HL-60 (cell line): ENCODE results near the gene CRYZ.

Experiments
- DNase-seq, 2 experiments: peaks; one replicate each; pipeline ENCODE4 v3.0.0-alpha.2; 2010 to 2020; ENCODE audit warnings: low read depth in 1 of 2, low spot score in 1 of 2
- H3K27ac ChIP-seq: fragments of 250-450 bp; sonication (Bioruptor Pico); replicated peaks from 2 replicates; pipeline ENCODE4 v1.5.1; 2020; ENCODE audit warnings: mild to moderate bottlenecking, moderate library complexity
- H3K27me3 ChIP-seq: fragments of 250-450 bp; sonication (Bioruptor Pico); 2 replicates; pipeline ENCODE4 v1.5.1; 2021; ENCODE audit warnings: mild to moderate bottlenecking, moderate library complexity; ENCODE audit not compliant: insufficient read depth, poor library complexity, severe bottlenecking
- H3K4me3 ChIP-seq: replicated peaks from 2 replicates; pipeline ENCODE4 v1.5.1; 2011; ENCODE audit warnings: mild to moderate bottlenecking, control low read depth, low read length; ENCODE audit not compliant: insufficient read depth
- GABPA ChIP-seq: IDR thresholded peaks from 2 replicates; pipeline ENCODE4 v1.6.1; 2012; ENCODE audit warnings: low read depth
- POLR2AphosphoS5 ChIP-seq: IDR thresholded peaks from 2 replicates; pipeline ENCODE4 v1.6.1; 2012; ENCODE audit warnings: low read depth
- SPI1 ChIP-seq: IDR thresholded peaks from 2 replicates; pipeline ENCODE4 v1.6.1; 2012; ENCODE audit warnings: low read depth, mild to moderate bottlenecking, borderline replicate concordance
- TF ChIP-seq, protein P1 (sequence below): IDR thresholded peaks from 2 replicates; pipeline ENCODE4 v1.6.1; 2012; ENCODE audit warnings: low read depth; ENCODE audit not compliant: insufficient replicate concordance
- TF ChIP-seq, protein P2 (sequence below): IDR thresholded peaks from one replicate; pipeline ENCODE4 v1.5.1; 2011; ENCODE audit warnings: low read length, control low read depth, inconsistent platforms; ENCODE audit not compliant: insufficient read depth

Gene CRYZ

DNA sequence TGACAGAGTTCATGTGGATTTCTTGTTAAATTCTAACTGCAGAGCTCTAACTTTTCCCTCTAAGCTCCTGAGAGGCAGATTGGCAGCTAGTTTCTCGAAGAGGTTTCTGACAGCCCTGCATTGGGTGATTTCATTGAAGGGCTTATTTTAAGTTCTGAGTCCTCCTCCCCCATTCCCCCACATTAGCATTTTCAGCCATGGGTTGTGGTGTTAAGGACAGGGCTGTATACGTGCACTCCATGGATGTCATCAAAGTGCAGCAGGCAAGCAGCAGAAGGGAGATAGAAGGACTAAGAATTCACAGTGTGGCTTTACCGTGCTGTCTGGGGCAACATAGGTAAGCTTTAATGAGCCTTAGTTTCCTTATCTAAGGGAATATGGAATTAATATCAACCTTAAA lies 19.0 kb downstream of the CRYZ start:
- H3K27me3 ChIP-seq, result no peaks in the 10 kb centered on the region
- H3K4me3 ChIP-seq, result no peak overlapping the region
- H3K27ac ChIP-seq, result no peak overlapping the region
- DNase-seq, result no peak
- TF ChIP-seq GABPA, result no peak
- no peak for TF ChIP-seq SPI1
- TF ChIP-seq, protein P1, sequence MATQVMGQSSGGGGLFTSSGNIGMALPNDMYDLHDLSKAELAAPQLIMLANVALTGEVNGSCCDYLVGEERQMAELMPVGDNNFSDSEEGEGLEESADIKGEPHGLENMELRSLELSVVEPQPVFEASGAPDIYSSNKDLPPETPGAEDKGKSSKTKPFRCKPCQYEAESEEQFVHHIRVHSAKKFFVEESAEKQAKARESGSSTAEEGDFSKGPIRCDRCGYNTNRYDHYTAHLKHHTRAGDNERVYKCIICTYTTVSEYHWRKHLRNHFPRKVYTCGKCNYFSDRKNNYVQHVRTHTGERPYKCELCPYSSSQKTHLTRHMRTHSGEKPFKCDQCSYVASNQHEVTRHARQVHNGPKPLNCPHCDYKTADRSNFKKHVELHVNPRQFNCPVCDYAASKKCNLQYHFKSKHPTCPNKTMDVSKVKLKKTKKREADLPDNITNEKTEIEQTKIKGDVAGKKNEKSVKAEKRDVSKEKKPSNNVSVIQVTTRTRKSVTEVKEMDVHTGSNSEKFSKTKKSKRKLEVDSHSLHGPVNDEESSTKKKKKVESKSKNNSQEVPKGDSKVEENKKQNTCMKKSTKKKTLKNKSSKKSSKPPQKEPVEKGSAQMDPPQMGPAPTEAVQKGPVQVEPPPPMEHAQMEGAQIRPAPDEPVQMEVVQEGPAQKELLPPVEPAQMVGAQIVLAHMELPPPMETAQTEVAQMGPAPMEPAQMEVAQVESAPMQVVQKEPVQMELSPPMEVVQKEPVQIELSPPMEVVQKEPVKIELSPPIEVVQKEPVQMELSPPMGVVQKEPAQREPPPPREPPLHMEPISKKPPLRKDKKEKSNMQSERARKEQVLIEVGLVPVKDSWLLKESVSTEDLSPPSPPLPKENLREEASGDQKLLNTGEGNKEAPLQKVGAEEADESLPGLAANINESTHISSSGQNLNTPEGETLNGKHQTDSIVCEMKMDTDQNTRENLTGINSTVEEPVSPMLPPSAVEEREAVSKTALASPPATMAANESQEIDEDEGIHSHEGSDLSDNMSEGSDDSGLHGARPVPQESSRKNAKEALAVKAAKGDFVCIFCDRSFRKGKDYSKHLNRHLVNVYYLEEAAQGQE, result no peak
- TF ChIP-seq, protein P2, sequence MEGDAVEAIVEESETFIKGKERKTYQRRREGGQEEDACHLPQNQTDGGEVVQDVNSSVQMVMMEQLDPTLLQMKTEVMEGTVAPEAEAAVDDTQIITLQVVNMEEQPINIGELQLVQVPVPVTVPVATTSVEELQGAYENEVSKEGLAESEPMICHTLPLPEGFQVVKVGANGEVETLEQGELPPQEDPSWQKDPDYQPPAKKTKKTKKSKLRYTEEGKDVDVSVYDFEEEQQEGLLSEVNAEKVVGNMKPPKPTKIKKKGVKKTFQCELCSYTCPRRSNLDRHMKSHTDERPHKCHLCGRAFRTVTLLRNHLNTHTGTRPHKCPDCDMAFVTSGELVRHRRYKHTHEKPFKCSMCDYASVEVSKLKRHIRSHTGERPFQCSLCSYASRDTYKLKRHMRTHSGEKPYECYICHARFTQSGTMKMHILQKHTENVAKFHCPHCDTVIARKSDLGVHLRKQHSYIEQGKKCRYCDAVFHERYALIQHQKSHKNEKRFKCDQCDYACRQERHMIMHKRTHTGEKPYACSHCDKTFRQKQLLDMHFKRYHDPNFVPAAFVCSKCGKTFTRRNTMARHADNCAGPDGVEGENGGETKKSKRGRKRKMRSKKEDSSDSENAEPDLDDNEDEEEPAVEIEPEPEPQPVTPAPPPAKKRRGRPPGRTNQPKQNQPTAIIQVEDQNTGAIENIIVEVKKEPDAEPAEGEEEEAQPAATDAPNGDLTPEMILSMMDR, result no peak
- TF ChIP-seq POLR2AphosphoS5, result no peak

DNA sequence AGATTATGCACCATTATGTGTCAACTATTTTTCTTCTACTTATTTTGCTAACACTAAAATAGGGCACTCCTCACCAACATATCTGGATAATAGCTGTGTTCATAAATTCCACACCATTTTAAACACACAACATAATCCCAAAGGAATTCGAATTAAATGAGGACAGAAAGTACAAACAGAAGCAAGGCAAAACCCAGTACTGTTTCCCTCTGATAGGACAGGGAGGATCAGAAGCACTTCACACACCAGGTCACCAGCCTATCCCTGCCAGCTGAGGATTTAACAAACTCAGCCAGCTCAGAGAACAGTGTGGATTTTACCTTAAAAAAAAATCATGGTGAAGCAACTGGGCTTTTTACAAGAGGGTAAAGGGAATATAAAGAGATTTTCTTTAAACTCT lies 20.0 kb downstream of the CRYZ start:
- TF ChIP-seq, protein P2, result no peak
- TF ChIP-seq POLR2AphosphoS5 (no peak), GABPA (no peak), SPI1 (no peak)
- TF ChIP-seq, protein P1, result no peak
- Histone ChIP-seq H3K27ac (no peak overlapping the region), H3K4me3 (no peak overlapping the region), H3K27me3 (no peaks in the 10 kb centered on the region)
- DNase-seq, result no peak

DNA sequence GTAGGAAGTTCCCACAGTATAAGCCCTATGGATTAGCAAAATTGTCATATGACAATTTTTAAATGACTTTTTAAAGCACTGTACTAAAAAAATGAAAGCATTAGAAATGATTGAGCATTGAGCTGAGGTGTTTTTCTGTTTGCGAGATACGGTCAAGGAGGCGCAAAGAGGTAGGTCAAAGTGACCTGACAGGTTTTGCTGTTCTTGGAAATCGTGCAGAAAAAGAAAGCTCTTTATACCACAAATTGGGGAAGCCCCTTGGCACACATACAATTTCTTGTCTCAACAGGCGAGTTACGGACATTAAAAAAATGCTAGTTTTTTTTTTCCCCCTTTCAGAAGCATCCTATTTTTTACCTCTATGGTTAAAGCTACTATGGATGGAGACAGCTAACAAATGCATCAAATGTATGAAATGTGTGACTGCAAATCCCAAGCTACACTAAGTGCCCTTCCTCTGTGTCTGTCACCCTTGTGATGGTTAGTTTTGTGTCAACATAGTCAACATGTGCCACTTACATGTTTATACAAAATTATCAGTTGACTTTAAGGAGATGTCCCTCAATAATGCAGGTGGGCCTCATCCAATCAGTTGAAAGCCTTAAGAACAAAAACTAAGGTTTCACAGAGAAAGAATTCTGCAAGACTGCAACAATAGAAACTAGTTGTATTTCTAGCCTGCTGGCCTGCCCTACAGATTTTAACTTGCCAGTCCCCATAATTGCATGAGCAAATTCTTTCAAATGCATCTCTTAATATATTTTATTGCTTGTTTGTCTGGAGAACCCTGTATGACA lies 29.3 kb downstream of the CRYZ start:
- H3K4me3 ChIP-seq, result no peak overlapping the region
- DNase-seq, result no peak
- H3K27ac ChIP-seq, result no peak overlapping the region
- no peaks in the 10 kb centered on the region for H3K27me3 ChIP-seq
- TF ChIP-seq, protein P2, result no peak
- no peak for TF ChIP-seq GABPA
- TF ChIP-seq, protein P1, result no peak
- TF ChIP-seq SPI1, result no peak
- TF ChIP-seq POLR2AphosphoS5, result no peak
